B cell (primary cell): ENCODE data around the gene ZNF28.
"Not testable (repeated sequence)": the region's sequence is repeated elsewhere in the genome, so short reads cannot be mapped to it uniquely, and the experiment has no call there.

Experiments used
- CTCF ChIP-seq: fragments of 200-600 bp; IDR thresholded peaks from one replicate; pipeline ENCODE4 v1.8.0; 2022; ENCODE audit warnings: antibody characterized with exemption, mild to moderate bottlenecking
- EZH2 ChIP-seq: IDR thresholded peaks from 2 replicates; pipeline ENCODE4 v1.6.1; 2012; ENCODE audit warnings: borderline replicate concordance, low read depth, mild to moderate bottlenecking, moderate library complexity, low read length; ENCODE audit not compliant: insufficient read depth, poor library complexity, severe bottlenecking

GRCh38 chr19:52856540-52857377 is 35.3 kb upstream of the ZNF28 start:
- TF ChIP-seq CTCF, EZH2: not testable (repeated sequence)
